HG02852 (cell line): Measurements from ENCODE around the gene ISL2.

Experiments used
- ATAC-seq: cut with Tn5 transposase; IDR thresholded peaks from one replicate; pipeline ENCODE4 v1.9.1; 2021; ENCODE audit warnings: mild to moderate bottlenecking, moderate library complexity; ENCODE audit not compliant: unreplicated experiment

The ISL2 gene

DNA sequence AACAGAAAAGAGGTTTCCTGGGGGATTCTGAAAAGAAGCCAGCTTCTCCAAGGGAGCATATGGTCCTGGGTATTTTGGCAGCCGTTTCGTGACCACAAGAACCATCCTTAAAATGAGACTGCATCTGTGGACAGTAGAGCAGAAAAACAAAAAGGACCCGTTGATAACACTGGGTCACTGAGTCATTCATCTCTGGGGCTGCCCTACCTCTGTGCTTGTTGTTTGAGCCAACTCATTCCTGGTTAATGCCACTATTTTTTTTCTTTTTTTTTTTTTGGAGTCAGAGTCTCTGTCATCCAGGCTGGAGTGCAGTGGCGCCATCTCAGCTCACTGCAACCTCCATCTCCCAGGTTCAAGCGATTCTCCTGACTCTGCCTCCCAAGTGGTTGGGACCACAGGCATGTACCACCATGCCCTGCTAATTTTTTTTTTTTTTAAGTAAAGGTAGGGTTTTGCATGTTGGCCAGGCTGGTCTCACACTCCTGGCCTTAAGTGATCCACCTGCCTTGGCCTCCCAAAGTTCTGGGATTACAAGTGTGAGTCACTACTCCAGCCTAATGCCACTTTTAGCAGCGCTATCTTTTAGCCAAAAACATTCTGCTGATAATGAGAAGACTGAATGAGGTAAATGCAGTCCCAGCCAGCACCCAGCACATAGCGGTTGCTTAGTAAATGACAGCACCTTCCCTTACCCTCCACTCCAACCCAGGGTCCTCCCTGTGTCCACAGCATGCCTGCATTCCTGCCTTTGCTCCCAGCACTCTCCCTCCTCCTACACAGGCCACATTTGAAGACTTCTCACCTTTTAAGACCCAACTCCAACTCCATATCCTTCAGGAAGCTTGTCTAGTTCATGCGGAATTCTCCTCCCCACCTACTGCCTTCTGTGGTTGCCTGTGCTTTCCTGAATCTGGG is 9.1 kb upstream of the ISL2 start:
- ATAC-seq: no peak

DNA sequence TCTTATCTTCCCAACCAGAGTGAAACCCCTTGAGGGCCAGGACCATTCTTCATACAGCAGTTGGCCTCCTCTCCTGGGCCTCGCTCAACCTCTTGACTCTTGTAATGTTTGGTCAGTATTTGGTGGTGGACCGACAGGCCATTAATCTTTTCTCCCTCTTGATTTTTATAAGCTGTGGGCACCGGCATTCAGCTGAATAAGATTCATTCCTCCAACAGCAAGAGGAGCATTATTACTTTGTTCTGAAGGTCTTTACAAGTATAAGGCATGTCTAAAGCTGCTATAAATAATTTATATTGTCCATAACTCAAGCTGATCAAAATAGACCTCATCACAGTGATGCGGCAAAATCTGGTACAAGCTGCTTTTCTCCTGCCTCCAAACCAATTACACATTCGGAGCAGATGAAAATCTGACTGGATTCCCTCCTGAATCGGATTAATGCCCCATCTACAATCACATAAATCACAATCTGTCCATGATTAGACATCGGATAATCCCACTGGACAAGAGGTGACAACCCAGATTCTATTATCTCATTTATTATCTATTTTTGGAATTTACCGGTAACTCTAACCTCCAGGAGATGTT is 8.4 kb upstream of the ISL2 start:
- no peak for ATAC-seq

DNA sequence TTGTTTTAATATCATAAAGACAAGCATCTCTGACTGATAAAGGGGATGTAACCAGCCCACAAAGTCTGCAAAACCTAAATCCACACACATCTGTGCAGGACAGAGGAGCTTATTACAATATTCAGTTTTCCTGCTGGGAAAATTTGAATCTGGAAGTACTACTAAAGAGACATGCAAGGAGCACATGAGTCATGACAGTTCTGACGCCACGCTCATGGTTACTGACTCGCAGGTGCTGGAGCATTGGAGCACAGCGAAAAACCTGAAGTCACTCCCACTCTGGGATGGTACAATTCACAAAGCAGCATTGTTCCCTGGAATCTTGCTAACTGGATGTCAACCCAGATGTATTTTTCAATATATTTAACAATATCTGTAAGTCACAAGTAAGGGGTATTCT is 7.6 kb upstream of the ISL2 start:
- no peak for ATAC-seq

DNA sequence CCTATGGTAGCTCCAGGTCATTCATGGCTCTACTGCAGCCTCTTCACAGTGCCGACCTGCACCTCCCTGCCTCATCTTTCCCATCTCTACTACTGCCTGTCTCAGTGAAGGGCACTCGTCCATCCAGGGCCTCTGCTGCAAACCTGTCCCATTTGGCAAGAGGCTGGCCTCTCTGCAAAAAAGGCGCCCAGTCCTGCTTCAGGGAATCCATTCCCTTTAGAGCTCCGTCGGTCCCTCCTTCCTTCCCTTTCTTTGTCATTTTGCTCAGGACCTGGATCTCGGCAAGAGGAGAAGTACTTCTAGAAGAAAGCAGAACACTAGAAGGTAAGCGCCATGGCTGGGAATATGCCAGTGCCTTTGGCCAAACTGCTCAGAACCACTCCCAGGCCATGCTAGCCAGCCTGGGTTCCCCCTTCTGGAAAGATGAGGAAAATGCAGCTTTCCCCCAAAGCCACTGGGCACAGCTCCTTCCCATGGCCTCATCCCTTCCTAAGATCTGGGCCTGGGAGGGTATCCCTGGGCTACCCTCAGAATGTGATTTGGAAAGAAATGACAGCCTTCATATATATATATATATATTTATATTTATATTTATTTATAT is 6.4 kb upstream of the ISL2 start:
- ATAC-seq: no peak

DNA sequence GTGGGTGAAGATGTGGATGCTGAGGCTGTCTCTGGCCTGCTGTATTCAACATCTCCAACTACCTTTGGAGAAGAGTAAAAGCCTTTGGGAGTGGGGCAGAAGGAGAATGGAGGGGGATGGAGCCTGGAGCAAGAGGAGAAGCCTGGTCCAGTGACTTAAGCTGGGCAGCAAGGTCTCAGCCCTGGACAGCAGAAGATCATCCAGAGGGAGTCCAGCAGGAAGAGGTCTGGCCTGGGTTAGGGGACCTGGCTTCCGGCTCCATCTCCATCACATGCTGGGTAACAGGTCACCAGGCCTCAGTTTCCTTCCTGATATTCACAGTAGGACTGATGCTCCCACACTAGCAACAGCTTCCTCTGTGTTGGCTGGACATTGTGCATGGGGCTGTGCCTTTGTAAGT is 3.8 kb upstream of the ISL2 start:
- no peak for ATAC-seq

DNA sequence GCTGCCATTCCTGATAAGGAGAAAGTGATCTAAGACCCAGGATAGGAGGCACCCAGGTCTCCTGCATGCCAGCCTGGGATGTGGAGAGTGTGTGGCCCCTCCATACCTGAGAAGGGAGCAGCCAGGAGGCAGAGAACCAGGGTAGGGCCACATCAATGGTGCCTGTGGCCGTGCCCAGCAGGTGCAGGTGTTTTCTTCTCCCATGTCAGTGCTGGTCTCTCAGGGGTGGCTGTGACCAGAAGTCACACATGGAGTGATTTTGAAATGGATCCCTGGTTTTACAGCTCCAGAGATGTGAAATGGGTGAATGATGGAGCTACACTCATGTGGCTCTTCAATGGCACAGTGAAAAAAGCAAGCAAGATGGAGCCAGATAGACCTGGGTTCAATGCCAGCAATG is 3.3 kb upstream of the ISL2 start:
- ATAC-seq: no peak

DNA sequence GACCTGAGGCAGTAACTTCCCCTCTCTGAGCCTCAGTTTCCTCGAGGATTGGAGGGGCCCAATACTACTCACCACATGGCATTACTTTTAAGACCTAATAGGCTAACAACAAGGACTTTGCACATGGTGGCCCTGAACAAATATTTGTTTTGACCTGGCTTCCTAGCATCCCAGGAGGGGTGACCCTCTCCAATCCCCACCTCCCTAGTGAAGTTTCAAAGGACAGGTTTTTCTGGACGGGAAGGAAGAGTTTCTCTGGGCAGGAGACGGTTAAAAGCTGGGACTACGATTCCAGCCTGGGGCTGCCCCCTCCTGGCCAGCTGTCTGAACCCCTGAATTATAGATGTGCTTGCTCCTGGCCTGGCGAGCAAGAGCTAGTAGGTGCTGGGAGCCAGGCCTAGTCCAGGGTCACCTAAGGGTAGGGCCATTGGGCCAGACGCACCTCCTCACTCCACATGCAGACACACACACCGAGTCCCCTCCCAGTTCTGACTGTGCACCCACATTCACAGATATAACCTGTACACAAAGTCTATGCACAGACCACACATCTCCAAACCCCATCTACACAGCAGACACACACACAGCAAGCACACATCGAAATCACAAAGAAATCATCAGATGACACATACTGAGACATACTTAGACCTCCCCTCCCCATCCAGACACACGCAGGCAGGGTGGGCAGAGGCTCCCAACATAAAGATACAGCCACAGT is 2.7 kb upstream of the ISL2 start:
- no peak for ATAC-seq

DNA sequence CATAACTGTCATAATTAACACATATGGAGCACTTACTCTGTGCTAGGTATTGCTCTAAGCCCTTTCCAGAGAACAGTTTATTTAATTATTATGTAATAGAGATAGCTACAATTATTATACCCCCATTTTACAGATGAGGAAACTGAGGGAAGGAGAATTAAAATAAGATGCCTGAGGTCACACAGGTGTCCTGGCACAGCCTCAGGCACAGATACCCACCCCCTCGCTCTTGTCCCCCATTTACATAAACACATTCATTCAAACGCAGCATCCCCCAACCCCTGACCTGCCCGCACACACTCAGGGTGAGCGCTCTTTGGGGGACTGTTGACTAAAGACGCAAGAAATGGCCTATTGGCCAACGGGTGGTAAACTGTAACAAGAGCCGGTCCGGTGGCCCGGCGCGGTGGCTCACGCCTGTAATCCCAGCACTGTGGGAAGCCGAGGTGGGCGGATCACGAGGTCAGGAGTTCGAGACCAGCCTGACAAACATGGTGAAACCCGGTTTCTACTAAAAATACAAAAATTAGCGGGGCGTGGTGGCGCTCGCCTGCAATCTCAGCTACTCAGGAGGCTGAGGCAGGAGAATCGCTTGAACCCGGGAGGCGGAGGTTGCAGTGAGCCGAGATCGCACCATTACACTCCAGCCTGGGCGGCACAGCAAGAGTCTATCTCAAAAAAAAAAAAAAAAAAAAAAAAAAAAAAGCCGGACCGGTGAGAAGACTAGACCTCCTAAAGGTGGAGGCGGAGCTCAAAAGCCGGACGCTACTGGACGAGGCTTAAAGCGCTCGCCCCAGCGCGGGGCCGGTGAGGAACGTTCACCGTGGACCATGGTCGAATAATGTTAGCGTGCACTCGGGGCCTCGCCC is 1.9 kb upstream of the ISL2 start:
- no peak for ATAC-seq

DNA sequence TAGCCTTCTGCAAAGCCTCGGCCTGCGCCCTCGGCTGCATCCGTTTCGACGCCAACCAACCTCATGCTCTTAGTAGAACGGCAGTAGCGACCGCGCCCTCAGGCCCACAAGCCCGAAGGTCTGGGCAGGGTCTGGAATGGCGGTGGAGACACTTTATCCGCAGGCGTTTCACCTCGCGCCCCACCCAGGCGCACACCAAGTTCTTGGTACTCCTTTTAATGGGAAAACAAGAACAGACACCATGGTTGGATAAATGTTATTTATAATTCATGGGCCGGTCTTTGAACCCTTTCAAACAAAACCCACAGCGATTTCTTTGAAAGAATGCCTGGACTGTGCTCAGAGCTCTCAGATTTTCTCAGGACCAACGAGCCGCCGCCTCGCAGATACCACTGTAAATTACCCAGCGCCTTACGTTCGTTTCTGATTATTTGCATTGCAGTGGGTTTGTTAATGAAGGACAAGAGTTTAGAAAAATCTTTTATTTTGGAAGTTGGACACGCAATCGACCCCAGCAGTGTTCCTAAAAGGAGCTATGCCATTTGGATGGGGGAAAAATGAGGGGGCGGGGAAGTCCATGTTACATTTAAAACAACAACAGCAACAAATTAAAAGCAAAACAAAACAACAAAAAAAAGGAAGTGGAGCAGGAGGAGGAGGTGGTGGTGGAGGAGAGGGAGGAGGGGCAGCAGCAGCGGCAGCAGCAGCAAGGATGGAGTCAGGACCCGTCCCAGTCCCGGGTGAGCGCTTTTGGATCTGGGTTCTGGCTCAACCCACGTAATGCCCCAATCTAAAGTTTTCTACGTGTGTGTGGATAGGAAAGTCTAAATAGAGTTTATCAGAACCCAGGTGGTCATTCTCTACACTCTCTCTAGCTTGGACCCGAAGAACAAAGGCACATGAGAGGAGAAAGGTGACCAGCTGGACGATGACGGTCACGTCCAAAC is 993 bp upstream of the ISL2 start:
- no peak for ATAC-seq

DNA sequence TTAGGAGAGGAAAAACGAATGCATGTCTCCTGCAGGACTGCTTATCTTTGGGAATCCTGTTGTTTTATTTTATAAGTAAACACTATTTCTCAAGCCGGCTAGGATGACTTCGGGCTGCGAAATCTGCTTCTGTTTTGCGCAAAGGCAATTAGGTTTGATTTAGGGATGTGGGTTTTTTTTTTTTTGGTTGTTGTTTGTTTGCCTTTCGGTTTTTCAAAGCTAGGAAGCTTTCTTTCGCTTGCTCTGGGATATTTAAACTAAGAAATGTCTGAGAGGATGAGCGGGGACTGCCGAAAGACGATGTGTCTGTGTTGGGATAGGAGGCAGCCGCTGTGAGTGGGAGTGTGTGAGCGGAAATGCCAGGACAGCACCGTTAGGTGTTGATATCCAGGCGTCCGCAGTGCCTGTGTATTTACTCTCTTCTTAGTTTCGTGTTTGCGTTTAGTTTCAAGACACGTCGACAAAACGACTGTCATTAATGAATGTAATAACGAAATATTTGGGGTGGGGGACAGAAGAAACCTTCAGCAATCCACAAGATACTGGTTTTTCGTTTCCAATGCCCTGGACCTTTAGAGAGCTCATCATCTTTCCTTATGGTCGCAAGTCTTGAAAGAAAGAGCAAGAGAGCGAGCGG is 604 bp downstream of the ISL2 start:
- ATAC-seq: no peak

DNA sequence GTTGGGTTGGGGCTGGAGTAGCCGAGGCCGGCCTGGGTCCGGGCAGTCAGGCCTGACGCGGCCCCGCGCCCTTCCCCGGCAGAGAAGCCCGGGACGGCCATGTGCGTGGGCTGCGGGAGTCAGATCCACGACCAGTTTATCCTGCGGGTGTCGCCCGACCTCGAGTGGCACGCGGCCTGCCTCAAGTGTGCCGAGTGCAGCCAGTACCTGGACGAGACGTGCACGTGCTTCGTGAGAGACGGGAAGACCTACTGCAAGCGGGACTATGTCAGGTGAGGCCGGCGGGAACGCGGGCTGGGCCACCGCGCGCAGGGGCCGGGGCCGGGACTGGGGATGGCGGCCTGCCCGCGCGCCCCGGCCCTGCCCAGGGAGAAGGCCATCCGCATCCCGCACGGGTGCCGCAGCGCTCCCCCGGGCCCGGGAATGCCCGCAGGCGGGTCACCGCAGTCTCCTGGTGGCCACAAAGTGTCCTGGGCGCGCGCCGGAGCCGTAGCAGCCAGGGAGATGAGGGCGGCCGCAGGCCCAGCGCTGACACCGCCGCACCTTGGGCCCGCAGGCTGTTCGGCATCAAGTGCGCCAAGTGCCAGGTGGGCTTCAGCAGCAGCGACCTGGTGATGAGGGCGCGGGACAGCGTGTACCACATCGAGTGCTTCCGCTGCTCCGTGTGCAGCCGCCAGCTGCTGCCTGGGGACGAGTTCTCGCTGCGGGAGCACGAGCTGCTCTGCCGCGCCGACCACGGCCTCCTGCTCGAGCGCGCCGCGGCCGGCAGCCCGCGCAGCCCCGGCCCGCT is 1.3 kb downstream of the ISL2 start:
- no peak for ATAC-seq

DNA sequence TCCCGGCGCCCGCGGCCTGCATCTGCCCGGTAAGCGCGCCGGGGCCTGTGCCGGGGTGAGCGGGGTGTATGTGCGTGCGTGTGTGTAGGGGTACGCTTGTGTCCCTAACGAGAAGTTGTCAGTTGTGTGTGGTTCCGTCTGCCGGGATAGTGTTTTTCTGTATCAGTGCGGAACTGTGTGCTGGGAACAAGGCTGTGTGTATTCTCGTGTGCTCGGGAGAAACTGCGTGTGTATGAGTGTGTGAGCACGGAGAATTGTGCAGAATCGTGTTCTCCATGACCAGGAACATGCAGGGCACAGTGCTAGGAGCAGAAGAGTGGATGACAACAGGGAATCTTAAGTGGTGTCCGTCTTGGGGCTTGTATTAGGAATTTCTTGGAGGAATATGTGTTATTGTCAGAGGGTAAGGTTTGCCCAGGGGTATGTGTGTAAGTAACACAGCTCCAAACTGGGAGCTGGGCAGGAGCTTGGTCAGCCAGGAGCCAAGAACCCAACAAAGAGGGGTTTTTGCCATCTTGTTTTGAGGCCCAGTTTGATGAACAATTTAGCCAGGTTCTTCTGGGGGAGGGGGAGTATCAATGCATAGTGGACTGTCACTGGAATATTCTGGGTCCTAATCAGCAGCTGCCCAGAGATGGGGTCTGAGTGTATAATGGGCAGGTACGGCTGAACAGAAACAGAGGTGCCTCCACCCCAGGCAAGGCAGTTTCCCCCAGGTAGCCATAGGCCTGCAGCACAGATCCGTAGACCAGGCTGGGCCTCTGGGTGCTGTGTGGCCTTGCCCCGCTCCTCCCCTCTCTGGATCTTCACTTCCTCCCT is 2.1 kb downstream of the ISL2 start:
- no peak for ATAC-seq

DNA sequence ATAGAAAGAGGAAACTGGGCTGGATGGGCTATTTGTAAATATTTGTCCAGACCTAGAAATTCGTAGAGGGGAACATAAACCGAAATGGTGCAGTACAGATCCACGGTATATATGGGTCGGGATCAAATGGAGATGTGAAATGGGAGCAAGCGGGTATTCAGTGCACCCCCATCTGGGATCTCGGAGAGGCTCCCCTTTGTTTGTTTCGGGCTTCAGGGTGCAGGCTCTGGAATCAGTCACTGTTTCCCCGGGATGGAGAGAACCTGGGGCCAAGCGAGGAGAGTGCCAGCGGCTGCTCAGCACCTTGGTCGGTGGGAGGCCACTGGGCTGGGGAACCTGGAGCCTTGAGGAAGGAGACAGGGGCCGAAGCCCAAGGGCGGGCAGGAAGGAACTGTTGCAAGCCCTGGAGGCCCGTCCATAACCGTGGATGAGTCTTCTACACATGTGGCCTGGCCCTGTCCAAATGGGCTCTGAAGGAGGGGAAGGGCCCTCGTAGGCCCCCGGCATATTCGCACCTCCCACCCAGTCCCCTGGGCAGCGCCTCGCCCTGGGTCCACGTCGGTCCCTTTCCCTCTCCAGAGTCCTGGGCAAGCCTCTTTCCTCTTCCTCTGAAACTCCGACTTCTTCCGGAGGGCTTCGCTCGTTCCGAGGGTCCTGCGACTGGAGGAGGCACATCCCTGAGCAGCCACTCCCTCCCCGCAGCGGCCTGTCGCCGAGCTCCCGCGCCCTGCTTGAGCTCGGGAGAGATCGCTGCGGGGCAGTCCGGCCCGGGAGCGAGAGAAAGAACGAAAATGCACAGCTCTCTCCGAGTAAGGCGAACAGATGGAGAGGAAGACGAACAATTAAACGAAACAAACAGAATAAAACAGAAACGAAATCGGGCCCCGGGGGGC is 3.0 kb downstream of the ISL2 start:
- ATAC-seq: no peak

DNA sequence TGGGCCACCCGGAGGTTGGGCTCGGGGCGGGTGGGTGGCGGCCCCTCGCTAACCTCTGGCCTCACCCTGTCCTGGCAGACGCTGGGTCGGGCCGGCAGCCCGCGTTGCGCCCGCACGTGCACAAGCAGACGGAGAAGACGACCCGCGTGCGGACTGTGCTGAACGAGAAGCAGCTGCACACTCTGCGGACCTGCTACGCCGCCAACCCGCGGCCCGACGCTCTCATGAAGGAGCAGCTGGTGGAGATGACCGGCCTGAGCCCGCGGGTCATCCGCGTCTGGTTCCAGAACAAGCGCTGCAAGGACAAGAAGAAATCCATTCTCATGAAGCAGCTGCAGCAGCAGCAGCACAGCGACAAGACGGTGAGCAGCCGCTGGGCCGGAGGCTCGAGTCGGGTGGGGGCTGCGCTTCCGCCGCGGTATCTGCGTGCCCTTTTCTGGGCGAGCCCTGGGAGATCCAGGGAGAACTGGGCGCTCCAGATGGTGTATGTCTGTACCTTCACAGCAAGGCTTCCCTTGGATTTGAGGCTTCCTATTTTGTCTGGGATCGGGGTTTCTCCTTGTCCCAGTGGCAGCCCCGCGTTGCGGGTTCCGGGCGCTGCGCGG is 3.7 kb downstream of the ISL2 start:
- ATAC-seq: no peak

DNA sequence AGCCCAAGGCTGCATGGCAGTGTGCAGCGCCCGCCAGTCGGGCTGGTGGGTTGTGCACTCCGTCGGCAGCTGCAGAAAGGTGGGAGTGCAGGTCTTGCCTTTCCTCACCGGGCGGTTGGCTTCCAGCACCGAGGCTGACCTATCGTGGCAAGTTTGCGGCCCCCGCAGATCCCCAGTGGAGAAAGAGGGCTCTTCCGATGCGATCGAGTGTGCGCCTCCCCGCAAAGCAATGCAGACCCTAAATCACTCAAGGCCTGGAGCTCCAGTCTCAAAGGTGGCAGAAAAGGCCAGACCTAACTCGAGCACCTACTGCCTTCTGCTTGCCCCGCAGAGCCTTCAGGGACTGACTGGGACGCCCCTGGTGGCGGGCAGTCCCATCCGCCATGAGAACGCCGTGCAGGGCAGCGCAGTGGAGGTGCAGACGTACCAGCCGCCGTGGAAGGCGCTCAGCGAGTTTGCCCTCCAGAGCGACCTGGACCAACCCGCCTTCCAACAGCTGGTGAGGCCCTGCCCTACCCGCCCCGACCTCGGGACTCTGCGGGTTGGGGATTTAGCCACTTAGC is 4.3 kb downstream of the ISL2 start:
- no peak for ATAC-seq
